Stimulated activated CD8-positive, alpha-beta memory T cell treated with anti-CD3 and anti-CD28 coated beads, Interleukin-12 subunit alpha, Interleukin-12 subunit beta, amount 100 ng/mL, for 24 hours (primary cell): Measurements from ENCODE around the gene MAP2K5.

ENCODE experiments used
- DNase-seq: peaks from one replicate; pipeline ENCODE4 v3.0.0-alpha.2; 2020; ENCODE audit errors: extremely low read depth

MAP2K5 gene

DNA sequence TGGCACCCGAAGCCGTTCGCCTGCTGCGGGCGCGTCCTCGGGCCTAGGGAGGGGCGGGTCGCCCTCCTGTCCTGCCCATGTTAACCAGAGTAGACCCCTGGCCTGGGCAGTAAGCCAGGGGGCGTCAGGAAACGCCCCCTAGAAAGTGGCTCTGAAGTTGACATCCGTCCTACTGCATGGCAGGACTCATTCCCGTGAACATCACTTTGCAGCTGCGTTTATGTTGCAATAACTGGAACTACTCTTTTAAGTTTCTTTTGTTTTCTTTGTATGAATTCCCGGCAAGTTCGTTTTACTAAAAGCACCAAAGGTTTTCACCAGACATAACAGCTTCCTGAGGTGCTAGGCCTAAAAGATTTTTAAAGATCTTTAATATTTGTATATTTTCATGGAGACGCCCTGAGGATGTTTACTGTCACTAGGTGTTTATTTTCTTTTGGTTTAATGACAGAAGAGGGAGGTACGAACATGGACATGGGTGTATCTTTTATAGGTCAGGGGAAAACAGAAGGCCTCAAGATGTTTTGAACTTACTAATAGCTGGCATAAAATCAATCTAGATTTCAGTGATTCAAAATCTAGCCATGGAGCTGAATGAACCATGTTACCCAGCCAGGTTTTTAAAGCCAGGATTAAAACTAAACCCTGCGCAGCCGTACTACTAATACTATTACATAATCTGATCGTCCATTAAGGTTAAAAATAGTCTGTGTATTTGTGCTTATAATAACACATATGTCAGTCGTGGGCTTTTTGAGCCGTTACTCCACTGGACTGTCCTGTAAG lies 20.5 kb upstream of the MAP2K5 start:
- no peak for DNase-seq

GRCh38 chr15:67523330-67523729 lies 19.2 kb upstream of the MAP2K5 start:
- DNase-seq = no peak

- no peak for DNase-seq
Measured at GRCh38 chr15:67524235-67524634, 18.3 kb upstream of the MAP2K5 start.

GRCh38 chr15:67528513-67528912 lies 14.0 kb upstream of the MAP2K5 start:
- DNase-seq = no peak

DNA sequence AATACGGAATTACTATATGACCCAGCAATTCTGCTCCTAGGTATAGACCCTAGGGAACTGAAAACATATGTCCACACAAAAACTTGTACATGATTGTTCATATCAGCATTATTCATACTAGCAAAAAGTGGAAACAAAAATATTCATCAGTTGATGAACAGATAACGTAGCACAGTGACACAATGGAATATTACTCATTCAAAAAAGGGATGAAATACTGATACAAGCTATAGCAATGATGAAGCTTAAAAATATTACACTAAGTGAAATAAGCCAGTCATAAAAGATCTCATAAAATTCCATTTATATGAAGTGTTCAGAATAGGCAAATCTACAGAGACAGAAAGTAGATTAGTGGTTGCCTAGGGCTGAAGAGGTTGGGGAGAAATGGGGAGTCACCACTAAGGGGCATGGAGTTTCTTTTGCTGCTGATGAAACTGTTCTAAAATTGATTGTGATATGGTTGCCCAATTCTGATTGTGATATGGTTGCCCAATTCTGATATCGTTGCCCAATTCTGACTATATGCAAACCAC lies 11.1 kb upstream of the MAP2K5 start:
- no peak for DNase-seq

GRCh38 chr15:67533873-67534272 lies 8.6 kb upstream of the MAP2K5 start:
- no peak for DNase-seq

GRCh38 chr15:67534360-67534759 lies 8.1 kb upstream of the MAP2K5 start:
- DNase-seq = no peak

DNA sequence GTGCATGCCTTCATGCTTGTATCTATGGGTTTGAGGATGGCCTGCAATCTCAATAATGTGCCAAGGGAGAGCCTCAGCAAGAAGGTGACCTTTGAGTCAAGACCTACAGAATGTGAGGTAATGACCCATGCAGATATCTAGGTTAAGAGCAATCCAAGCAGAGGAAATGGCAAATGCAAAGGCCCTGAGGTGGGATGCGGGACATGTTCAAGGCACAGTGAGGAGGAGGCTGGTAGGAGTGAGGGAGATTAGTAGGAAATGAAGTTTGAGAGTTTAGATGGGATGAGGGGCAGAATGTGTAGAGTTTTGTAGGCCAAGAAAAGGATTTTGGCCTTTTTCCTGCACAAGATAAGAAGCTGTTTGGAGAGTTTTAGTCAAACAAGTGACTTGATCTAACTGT lies 4.7 kb upstream of the MAP2K5 start:
- no peak for DNase-seq

GRCh38 chr15:67543348-67543718 lies 830 bp downstream of the MAP2K5 start:
- DNase-seq = no peak

DNA sequence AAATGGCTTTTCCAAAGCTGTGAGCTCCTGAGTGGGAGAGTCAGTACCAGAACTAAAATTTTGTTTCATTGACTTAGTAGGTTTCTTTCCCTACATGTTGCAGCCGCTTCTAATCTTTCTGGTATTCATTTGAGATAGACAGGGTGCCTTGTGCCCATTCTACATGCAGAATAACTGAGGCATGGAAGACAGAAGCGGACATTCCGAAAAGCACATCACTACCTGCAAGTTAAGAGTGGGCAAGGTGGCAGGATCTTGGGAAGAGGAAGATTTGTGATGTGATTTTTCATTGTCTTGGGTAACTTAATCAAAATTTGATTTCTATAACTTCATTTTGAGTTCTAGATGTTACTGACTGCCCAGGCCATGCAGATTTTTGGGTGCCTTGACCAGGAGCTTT lies 2.0 kb downstream of the MAP2K5 start:
- no peak for DNase-seq

GRCh38 chr15:67545864-67546263 lies 3.4 kb downstream of the MAP2K5 start:
- no peak for DNase-seq

DNA sequence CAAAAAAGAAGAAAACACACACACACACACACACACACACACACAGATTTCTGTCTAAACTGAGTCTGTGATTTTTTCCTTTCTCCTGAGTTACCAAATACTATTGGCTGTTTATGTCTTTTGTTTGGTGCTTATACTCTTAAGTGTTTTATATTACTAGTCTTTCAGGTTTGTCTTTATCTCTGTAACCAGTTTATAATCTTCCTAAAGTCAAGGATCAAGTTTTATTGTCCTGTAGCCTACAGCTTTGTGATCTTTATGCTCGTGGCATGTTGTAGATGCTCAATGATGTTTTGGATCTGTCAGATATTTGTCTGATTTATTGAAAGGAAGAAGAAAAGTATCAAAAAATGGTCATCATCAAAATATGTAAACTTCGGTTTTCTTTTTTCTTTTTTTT lies 4.6 kb downstream of the MAP2K5 start:
- DNase-seq = no peak

DNA sequence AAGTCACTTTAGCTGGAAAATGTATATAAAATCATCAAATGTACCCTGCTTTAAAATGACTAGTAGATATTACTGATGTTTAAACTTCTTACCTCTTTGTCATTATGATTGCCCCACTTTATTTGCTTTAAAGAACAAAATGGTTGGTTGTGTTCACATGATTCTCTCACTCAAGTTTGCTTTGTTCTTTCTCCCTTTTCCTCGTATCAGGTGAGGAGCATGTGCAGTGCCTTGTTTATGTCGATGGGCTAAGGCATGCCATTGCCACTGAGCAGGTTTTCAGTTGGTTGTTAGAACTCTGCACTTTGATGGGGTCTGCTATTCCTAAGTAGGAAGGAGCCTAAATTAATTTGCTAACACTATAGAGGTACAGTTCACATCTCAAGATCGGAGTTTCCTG lies 5.3 kb downstream of the MAP2K5 start:
- no peak for DNase-seq

DNA sequence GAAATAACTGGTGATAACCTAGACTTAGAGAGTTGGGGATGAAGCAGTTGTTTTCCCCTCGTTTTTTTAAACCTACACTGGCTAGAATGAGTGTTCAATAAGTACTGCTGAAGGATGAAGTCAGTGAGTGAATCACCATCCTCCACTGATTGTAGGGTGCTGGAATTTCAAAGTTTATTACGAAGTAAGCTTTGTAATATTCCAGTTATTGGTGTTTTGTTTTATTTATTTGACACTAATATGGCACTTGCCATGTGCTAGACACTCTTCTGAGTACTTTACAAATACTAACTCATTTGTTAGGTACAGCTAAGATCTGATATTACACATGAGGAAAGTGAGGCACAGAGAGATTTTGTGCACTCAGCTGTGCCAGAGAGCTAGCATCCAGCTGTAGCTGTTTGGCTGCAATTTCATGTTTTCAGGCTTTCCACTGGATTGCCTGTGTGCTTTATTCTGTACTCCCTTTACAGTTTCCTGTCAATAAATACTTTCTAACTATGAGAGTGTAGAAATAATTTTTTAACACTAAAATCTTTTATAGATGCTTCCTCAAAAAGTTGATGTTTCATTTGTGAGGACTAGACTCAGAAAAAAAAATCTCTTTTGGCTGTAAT lies 5.8 kb downstream of the MAP2K5 start:
- DNase-seq = no peak

DNA sequence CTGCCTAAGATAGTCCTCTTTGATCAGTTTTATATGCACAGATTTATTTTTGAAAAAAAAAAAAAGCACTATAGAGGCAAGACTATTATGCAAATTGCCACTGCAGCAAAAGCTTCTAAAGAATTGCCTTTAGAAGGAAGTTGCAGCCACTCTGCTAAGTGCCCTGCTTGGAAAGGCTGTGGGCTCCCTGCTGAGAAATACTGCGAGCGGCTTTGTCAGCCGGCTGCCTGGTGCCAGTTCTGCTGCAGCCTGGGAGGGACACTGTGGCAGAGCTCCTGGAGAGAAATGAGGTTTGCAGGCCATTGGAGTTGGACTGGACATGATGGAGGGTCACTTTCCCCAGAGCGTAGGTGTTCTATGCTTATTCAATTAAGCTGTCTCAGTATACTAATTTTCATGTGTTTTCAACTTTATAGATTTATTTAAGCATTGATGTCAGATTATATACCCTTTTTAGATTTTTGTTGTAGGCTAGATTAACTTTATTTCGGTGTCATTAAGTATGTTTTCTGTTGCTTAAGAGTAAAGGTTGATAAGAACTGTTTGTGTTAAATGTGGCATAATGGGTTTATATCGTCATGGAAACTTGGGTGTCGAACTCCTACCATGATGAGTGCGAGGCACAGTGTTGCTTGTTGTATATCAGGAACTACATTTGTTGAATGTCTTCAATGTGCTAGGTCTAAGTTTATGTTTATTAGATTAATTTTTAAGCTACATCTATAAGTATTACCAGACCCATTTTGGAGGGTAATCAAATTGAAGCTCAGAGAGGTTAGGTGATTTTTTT lies 6.6 kb downstream of the MAP2K5 start:
- no peak for DNase-seq

DNA sequence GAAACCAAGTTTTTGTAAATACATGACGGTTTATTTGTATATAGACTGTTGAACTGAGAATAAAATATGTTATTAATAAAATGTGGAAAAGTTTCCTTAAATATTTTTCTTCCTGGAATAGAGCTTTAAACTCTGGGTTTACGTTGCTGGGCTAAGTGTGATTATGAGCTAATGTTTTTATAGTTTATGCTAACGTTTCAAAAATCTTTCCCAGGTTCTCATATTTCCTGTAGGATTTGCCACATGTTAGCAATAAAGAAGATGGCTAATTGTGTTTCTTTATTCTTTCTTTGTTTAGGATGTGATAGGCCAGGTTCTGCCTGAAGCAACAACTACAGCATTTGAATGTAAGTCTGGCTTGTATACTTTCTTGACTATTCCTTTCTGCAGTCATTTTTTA lies 7.2 kb downstream of the MAP2K5 start:
- DNase-seq = no peak

- no peak for DNase-seq
Measured at GRCh38 chr15:67550522-67550921, 8.0 kb downstream of the MAP2K5 start.

DNA sequence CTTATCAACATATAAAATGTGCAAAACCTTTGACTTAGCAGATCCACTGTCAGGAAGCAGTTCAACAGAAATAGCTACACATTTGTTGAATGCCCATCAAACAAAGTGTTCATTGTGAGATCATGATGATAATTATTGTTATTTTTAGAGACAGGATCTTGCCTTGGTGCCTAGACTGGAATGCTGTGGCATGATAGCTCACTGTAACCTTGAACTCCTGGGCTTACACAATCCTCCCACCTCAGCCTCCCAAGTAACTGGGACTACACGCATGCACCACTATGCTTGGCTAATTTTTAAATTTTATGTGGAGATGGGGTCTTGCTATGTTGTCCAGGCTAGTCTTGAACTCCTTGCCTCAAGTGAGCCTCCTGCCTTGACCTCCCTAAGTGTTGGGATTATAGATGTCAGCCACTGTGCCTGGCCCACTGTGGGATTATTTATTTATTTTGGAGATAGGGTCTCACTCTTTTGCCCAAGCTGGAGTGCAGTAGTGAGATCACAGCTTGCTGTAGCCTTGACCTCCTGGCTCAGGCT lies 8.8 kb downstream of the MAP2K5 start:
- DNase-seq = no peak

DNA sequence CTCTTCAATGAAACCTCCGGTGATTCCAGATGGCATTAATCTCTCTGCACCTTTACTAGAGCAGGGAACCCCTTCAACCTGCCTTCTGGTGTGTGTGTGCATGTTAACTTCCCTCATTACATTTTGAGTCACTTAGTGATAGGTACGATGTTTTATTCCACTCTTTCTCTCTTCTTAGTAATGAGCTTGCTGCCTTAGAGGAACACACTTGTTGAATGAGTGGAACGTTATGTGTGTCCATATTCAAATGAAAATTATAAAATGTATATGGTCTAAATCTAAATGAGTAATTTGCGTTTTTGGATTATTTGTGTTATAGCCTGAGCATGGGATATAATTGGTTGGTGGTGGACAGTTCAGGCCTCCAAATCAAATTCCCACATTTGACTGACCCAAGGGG lies 12.1 kb downstream of the MAP2K5 start:
- no peak for DNase-seq

DNA sequence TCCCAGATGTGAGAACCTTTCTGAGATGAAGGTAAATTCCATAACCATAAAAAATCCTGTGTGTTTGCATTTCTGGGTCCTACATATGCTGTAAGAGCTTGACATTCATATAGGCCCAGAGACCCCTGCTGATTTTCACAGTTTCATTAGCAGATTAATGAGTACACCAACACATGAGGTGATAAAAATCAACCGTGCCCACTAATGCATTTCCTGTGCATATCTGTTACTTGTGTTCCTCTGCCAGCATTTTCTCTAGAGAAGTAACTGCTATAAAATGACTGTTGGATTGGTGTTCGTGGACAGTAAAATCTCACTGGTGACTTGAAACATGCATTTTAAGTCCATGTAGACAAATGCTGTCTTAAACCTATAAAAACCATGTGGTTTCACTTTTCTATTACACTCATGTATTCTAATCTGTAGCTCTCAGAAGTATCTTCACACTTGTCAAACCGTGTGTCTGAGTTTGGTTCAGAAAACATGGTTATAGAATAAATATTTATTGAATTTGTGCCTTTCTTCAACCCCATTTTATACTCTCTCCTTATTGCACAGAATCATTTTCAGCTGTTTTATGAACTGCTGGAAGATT lies 14.6 kb downstream of the MAP2K5 start:
- DNase-seq = no peak

- DNase-seq = no peak
Measured at GRCh38 chr15:67558502-67558901, 16.0 kb downstream of the MAP2K5 start.

DNA sequence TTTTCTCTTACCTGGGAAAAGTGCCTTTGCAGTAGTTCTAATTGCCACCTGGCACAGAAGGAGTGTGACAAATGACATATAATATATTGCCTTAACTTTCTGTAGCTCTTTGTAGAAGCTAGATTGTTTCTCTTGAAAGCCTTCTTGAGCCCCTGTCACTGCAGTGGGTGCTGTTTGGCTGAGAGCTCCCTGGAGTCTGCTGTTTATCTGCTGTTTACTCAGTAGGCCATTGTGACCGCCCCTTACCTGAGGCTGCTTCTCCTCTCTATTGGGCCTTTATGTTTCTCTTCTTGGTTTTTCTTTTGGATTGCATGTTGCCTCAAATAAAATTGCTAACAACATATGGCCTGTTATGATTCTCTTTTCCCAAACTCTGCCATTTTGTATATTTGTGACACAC lies 16.7 kb downstream of the MAP2K5 start:
- no peak for DNase-seq
